NCI-H748 (cell line): ENCODE data around the gene SELENON.

Experiments
- DNase-seq: peaks from one replicate; lab custom pipeline; 2025; ENCODE audit not compliant: unreplicated experiment; lab: John Stamatoyannopoulos, UW

The SELENON gene

GRCh38 chr1:25861316-25862286, 61.6 kb downstream of the SELENON start:
- DNase-seq, result no peak

GRCh38 chr1:25862785-25863485, 62.9 kb downstream of the SELENON start:
- DNase-seq, result no peak

GRCh38 chr1:25863486-25864262, 63.7 kb downstream of the SELENON start:
- DNase-seq, result no peak

- no peak for DNase-seq
Observed at GRCh38 chr1:25864434-25864833, 64.4 kb downstream of the SELENON start.

- no peak for DNase-seq
Observed at GRCh38 chr1:25866288-25866687, 66.3 kb downstream of the SELENON start.

- DNase-seq, result no peak
Observed at GRCh38 chr1:25867210-25867991, 67.4 kb downstream of the SELENON start.
